SK-N-SH treated with all-trans-retinoic acid at 6 μM for 48 hours (cell line): ENCODE measurements around the gene ZNF385B.

Source experiments
- ATAC-seq: fragments of 200-7000 bp; cut with Tn5 transposase; 3 replicates; pipeline ENCODE4 v1.9.1; 2020; ENCODE audit warnings: mild to moderate bottlenecking, moderate library complexity
- ARNTL ChIP-seq: fragments of 450-650 bp; formaldehyde crosslinking; IDR thresholded peaks from 2 replicates; pipeline ENCODE4 v1.5.0; 2020; ENCODE audit warnings: low read depth, mild to moderate bottlenecking, moderate library complexity, borderline replicate concordance
- CREB5 ChIP-seq: fragments of 250-450 bp; sonication (Bioruptor Pico); IDR thresholded peaks from 2 replicates; pipeline ENCODE4 v1.5.1; 2020; ENCODE audit warnings: low read depth, mild to moderate bottlenecking, moderate library complexity
- CSDC2 ChIP-seq: fragments of 250-450 bp; sonication (Bioruptor Pico); IDR thresholded peaks from 2 replicates; pipeline ENCODE4 v1.5.0; 2020; ENCODE audit warnings: mild to moderate bottlenecking, moderate library complexity
- ESRRG ChIP-seq: fragments of 250-450 bp; sonication (Bioruptor Pico); IDR thresholded peaks from 2 replicates; pipeline ENCODE4 v1.6.1; 2021; ENCODE audit warnings: mild to moderate bottlenecking
- ISL1 ChIP-seq: fragments of 250-450 bp; sonication (Bioruptor Pico); IDR thresholded peaks from 2 replicates; pipeline ENCODE4 v2.1.2; 2022; ENCODE audit warnings: mild to moderate bottlenecking, moderate library complexity
- OSR1 ChIP-seq: fragments of 250-450 bp; sonication (Bioruptor Pico); IDR thresholded peaks from 2 replicates; pipeline ENCODE4 v1.8.0; 2022; ENCODE audit warnings: moderate library complexity, mild to moderate bottlenecking, inconsistent platforms
- PPARA ChIP-seq: fragments of 250-450 bp; sonication (Bioruptor Pico); IDR thresholded peaks from 2 replicates; pipeline ENCODE4 v1.5.0; 2020; ENCODE audit warnings: mild to moderate bottlenecking, borderline replicate concordance
- RARB ChIP-seq: fragments of 250-450 bp; sonication (Bioruptor Pico); IDR thresholded peaks from 2 replicates; pipeline ENCODE4 v1.8.0; 2021; ENCODE audit warnings: mild to moderate bottlenecking, moderate library complexity
- SNAI2 ChIP-seq: fragments of 250-450 bp; sonication (Bioruptor Pico); IDR thresholded peaks from 2 replicates; pipeline ENCODE4 v1.5.0; 2020; ENCODE audit warnings: mild to moderate bottlenecking, moderate library complexity
- TCF4 ChIP-seq: fragments of 250-450 bp; sonication (Bioruptor Pico); IDR thresholded peaks from 2 replicates; pipeline ENCODE4 v1.8.0; 2021; ENCODE audit warnings: mild to moderate bottlenecking, moderate library complexity, borderline replicate concordance
- TSHZ2 ChIP-seq: fragments of 250-450 bp; sonication (Bioruptor Pico); IDR thresholded peaks from 2 replicates; pipeline ENCODE4 v1.5.0; 2020; ENCODE audit warnings: mild to moderate bottlenecking, moderate library complexity
- ZC3H10 ChIP-seq: fragments of 250-450 bp; sonication (Bioruptor Pico); IDR thresholded peaks from 2 replicates; pipeline ENCODE4 v1.5.1; 2021; ENCODE audit warnings: mild to moderate bottlenecking, moderate library complexity
- ZFP3 ChIP-seq: fragments of 250-450 bp; sonication (Bioruptor Pico); IDR thresholded peaks from 2 replicates; pipeline ENCODE4 v1.5.0; 2020; ENCODE audit warnings: mild to moderate bottlenecking, moderate library complexity
- ZFP30 ChIP-seq: fragments of 450-650 bp; formaldehyde crosslinking; IDR thresholded peaks from 2 replicates; pipeline ENCODE4 v1.5.0; 2022; ENCODE audit warnings: mild to moderate bottlenecking, moderate library complexity
- ZNF565 ChIP-seq: fragments of 450-650 bp; formaldehyde crosslinking; conservative IDR thresholded peaks from 2 replicates; pipeline ENCODE4 v1.5.0; 2020; ENCODE audit warnings: low read depth, mild to moderate bottlenecking, moderate library complexity
- TF ChIP-seq, protein P1 (sequence below): fragments of 250-450 bp; sonication (Bioruptor Pico); IDR thresholded peaks from 2 replicates; pipeline ENCODE4 v1.5.1; 2021; ENCODE audit warnings: mild to moderate bottlenecking, moderate library complexity
- TF ChIP-seq, protein P2 (sequence below): fragments of 250-450 bp; sonication (Bioruptor Pico); IDR thresholded peaks from 2 replicates; pipeline ENCODE4 v1.8.0; 2021; ENCODE audit warnings: low read depth, mild to moderate bottlenecking, moderate library complexity, borderline replicate concordance

ZNF385B gene

DNA sequence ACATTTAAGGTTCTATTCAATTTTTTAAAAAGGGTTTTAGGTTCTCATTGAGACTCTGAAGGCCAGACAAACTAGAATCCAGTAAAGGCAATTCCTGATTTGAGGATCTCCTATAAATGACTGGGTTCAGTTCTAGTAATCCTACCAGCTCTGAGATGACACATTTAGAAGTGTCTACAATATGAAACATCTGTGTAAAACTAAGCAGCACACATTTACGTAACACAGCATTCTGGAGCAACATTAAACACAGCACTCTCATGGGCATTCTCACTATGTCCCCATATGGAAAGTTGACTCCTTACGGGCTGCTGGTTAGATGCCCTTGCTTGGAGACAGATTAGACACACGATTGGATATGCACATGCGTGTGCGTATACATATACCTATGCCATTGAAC, 114.4 kb downstream of the ZNF385B start:
- ATAC-seq = no peak
- TF ChIP-seq ESRRG = no peak
- TF ChIP-seq ZC3H10 (CRISPR knock-in tag) = no peak
- TF ChIP-seq CREB5 (CRISPR knock-in tag) = no peak
- no peak for TF ChIP-seq ZFP3 (CRISPR knock-in tag)
- no peak for TF ChIP-seq ARNTL (CRISPR knock-in tag)
- no peak for TF ChIP-seq RARB
- TF ChIP-seq, protein P1, sequence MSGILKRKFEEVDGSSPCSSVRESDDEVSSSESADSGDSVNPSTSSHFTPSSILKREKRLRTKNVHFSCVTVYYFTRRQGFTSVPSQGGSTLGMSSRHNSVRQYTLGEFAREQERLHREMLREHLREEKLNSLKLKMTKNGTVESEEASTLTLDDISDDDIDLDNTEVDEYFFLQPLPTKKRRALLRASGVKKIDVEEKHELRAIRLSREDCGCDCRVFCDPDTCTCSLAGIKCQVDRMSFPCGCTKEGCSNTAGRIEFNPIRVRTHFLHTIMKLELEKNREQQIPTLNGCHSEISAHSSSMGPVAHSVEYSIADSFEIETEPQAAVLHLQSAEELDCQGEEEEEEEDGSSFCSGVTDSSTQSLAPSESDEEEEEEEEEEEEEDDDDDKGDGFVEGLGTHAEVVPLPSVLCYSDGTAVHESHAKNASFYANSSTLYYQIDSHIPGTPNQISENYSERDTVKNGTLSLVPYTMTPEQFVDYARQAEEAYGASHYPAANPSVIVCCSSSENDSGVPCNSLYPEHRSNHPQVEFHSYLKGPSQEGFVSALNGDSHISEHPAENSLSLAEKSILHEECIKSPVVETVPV = no peak

- no peak for ATAC-seq
- no peak for TF ChIP-seq ZC3H10 (CRISPR knock-in tag)
- no peak for TF ChIP-seq PPARA (CRISPR knock-in tag)
- TF ChIP-seq, protein P2, sequence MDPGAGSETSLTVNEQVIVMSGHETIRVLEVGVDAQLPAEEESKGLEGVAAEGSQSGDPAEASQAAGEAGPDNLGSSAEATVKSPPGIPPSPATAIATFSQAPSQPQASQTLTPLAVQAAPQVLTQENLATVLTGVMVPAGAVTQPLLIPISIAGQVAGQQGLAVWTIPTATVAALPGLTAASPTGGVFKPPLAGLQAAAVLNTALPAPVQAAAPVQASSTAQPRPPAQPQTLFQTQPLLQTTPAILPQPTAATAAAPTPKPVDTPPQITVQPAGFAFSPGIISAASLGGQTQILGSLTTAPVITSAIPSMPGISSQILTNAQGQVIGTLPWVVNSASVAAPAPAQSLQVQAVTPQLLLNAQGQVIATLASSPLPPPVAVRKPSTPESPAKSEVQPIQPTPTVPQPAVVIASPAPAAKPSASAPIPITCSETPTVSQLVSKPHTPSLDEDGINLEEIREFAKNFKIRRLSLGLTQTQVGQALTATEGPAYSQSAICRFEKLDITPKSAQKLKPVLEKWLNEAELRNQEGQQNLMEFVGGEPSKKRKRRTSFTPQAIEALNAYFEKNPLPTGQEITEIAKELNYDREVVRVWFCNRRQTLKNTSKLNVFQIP (CRISPR knock-in tag) = no peak
- TF ChIP-seq ZNF565 (CRISPR knock-in tag) = no peak
- TF ChIP-seq, protein P1 = no peak
- no peak for TF ChIP-seq CREB5 (CRISPR knock-in tag)
- no peak for TF ChIP-seq ISL1
- TF ChIP-seq ARNTL (CRISPR knock-in tag) = no peak
- no peak for TF ChIP-seq TCF4 (CRISPR knock-in tag)
- TF ChIP-seq ZFP3 (CRISPR knock-in tag) = no peak
- no peak for TF ChIP-seq OSR1 (CRISPR knock-in tag)
- no peak for TF ChIP-seq CSDC2 (CRISPR knock-in tag)
These were observed 115.7 kb downstream of the ZNF385B start for GRCh38 chr2:179745635-179746256.

DNA sequence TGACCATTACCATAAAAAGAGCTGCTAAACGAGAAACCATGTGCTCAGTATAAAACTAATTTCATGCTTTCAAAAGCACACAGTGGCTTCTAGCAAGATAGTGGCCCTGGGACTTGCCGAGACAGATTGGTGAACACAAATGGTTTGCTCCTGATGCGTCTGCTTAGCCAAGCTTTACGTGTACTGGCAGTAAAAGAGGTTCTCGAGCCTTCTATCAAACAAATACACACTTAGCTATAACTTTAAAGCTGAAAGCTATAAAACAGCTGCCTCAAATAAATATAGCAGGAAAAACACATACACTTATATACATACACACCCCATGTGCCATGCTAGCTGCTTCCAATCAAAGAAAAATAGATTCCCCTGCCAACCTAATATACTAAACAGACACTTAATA, 117.0 kb downstream of the ZNF385B start:
- ATAC-seq = no peak

More for the DNA sequence above, 117.0 kb downstream of the ZNF385B start:
- TF ChIP-seq ZFP30 = no peak
- TF ChIP-seq, protein P2 (CRISPR knock-in tag) = no peak
- TF ChIP-seq SNAI2 (CRISPR knock-in tag) = no peak
- TF ChIP-seq, protein P1 = no peak
- TF ChIP-seq ISL1 = no peak
- no peak for TF ChIP-seq ESRRG
- TF ChIP-seq TSHZ2 (CRISPR knock-in tag) = no peak
